H7 (cell line): ENCODE data around the gene CPN1. TPM values are rescaled to one million over a fixed set of nuclear protein-coding genes. Genes with fewer than 3 reads are reported as not detected.

Experiments used
- DNase-seq: peaks from one replicate; pipeline ENCODE4 v3.0.0; 2012
- H3K27me3 ChIP-seq: 2 replicates; pipeline ENCODE4 v1.6.0; 2011; ENCODE audit warnings: mild to moderate bottlenecking, low read length; ENCODE audit not compliant: control insufficient read depth, insufficient read depth
- H3K36me3 ChIP-seq: replicated peaks from 2 replicates; pipeline ENCODE4 v1.5.1; 2011; ENCODE audit warnings: low read length; ENCODE audit not compliant: control insufficient read depth, insufficient read depth
- H3K4me3 ChIP-seq: 2 replicates; pipeline ENCODE4 v1.5.1; 2011; ENCODE audit warnings: low read depth, mild to moderate bottlenecking, control low read depth, low read length, moderate library complexity; ENCODE audit not compliant: insufficient read depth
- total RNA-seq: library from RNA; depleted of rRNA; stranded (reverse); fragments of >200 nt; shearing (Covaris generic); gene quantifications from 2 replicates; pipeline ENCODE4 v1.2.3, GENCODE V29; 2014

CPN1 gene
- total RNA-seq, 1 experiment from 2014 or later = not detected

- Histone ChIP-seq H3K27me3 (peaks cover 3% of the 10 kb centered on the region; the same call in 1 of the 2 replicates), H3K36me3 (no peaks in the 10 kb centered on the region), H3K4me3 (no peak overlapping the region)
- DNase-seq = no peak
Observed at GRCh38 chr10:100006243-100006886, 75.3 kb downstream of the CPN1 start.

DNA sequence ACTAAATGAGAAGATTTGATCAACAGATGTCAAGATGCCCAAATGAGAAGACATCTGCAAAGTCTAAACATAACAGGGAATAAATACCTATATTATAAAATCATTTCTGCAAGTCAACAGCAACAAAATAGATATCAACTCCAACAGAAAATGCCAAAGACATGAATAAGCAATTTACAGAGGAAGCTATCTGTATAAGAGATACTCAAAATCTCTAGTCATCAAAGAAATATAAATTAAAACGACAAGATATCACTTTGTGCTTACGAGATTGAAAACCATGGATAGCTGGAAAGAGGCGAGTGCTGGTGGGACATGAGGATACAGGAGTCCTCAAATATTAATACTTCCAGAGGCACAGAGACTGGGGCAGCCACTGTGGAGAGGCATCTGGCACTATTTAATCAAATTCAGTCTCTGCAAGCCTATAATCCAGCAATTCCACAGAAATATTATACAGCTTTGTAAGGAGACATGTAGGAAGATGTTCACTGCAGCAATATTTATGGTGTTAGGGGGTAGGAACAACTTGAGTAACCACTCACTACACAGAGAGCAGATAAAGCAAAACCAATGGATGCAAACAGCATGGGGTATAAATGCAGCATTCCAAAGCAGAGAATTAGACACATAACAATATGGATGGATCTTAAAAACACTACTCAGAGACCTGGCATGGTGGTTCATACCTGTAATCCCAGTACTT, 76.7 kb downstream of the CPN1 start:
- DNase-seq = no peak
- Histone ChIP-seq H3K36me3 (no peaks in the 10 kb centered on the region), H3K4me3 (no peak overlapping the region), H3K27me3 (no peaks in the 10 kb centered on the region)

GRCh38 chr10:100000109-100000644, 81.5 kb downstream of the CPN1 start:
- H3K36me3 ChIP-seq = no peaks in the 10 kb centered on the region
- DNase-seq = no peak
- H3K27me3 ChIP-seq = no peaks in the 10 kb centered on the region
- H3K4me3 ChIP-seq = no peak overlapping the region

- H3K4me3 ChIP-seq = no peak overlapping the region
- no peaks in the 10 kb centered on the region for H3K36me3 ChIP-seq
- no peaks in the 10 kb centered on the region for H3K27me3 ChIP-seq
- no peak for DNase-seq
Observed at GRCh38 chr10:99999319-100000108, 82.2 kb downstream of the CPN1 start.

- DNase-seq = no peak
- no peaks in the 10 kb centered on the region for H3K36me3 ChIP-seq
- no peaks in the 10 kb centered on the region for H3K27me3 ChIP-seq
Observed at GRCh38 chr10:99998889-99999288, 82.8 kb downstream of the CPN1 start.

GRCh38 chr10:99996671-99997648, 84.7 kb downstream of the CPN1 start:
- Histone ChIP-seq H3K36me3 (no peaks in the 10 kb centered on the region), H3K4me3 (no peak overlapping the region), H3K27me3 (no peaks in the 10 kb centered on the region)
- DNase-seq = no peak

More at GRCh38 chr10:99998889-99999288, 82.8 kb downstream of the CPN1 start:
- no peak overlapping the region for H3K4me3 ChIP-seq

- Histone ChIP-seq H3K4me3 (no peak overlapping the region), H3K36me3 (no peaks in the 10 kb centered on the region), H3K27me3 (no peaks in the 10 kb centered on the region)
- no peak for DNase-seq
Observed at GRCh38 chr10:99995713-99996112, 86.0 kb downstream of the CPN1 start.

- Histone ChIP-seq H3K36me3 (no peaks in the 10 kb centered on the region), H3K4me3 (no peak overlapping the region), H3K27me3 (no peaks in the 10 kb centered on the region)
- no peak for DNase-seq
Observed at GRCh38 chr10:99995269-99995668, 86.4 kb downstream of the CPN1 start.

GRCh38 chr10:99994801-99995200, 86.9 kb downstream of the CPN1 start:
- DNase-seq = no peak
- H3K36me3 ChIP-seq = no peaks in the 10 kb centered on the region
- H3K27me3 ChIP-seq = no peaks in the 10 kb centered on the region
- H3K4me3 ChIP-seq = no peak overlapping the region

GRCh38 chr10:99993701-99994689, 87.7 kb downstream of the CPN1 start:
- peak; percentile 35 for DNase-seq
- no peaks in the 10 kb centered on the region for H3K27me3 ChIP-seq
- no peak overlapping the region for H3K4me3 ChIP-seq
- H3K36me3 ChIP-seq = no peaks in the 10 kb centered on the region
